ENCODE measurements around the gene PDZD2. TPM values are rescaled to one million over a fixed set of nuclear protein-coding genes. Genes with fewer than 3 reads are reported as not detected.

Gene PDZD2
- total and polyA plus RNA-seq, 11 donors, result 28.3 to 116 (median 80.6) TPM

DNA sequence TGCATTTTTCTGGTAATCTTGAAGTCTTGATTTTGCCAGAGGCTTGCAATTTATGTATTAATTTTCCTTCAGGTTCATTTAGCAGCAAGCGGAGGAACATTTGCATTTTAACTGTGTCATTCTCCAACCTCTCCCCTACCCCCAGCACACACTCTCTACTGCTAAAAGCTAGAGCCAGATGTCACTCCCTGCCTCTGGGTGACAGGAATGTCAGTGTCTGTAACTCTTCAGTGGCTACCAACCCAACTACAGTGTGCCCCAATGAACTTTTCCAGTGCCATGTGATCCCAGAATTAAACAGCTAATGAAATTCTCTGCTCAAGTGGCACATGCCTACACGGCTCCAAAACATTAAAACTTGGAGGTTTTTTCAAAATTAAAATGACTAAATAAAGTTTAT is 274.9 kb downstream of the PDZD2 start:
- H3K4me3 ChIP-seq, result no peak overlapping the region
- peak in 3 of 4 donors; percentile 38 to 44 (median 42) for ATAC-seq
- 78 to 85% (median 81%) methylated on average over 2 of the region's 2 CpGs for WGBS, 4 donors
- H3K27ac ChIP-seq, result no peak overlapping the region
- intact Hi-C loops (cut with DNase I), result no loop called here
- H3K9me3 ChIP-seq, result no peaks in the 10 kb centered on the region
- peaks cover 0 to 33% (median 10%) of the 10 kb centered on the region in 12 donors for H3K4me1 ChIP-seq
- TF ChIP-seq, protein P1, sequence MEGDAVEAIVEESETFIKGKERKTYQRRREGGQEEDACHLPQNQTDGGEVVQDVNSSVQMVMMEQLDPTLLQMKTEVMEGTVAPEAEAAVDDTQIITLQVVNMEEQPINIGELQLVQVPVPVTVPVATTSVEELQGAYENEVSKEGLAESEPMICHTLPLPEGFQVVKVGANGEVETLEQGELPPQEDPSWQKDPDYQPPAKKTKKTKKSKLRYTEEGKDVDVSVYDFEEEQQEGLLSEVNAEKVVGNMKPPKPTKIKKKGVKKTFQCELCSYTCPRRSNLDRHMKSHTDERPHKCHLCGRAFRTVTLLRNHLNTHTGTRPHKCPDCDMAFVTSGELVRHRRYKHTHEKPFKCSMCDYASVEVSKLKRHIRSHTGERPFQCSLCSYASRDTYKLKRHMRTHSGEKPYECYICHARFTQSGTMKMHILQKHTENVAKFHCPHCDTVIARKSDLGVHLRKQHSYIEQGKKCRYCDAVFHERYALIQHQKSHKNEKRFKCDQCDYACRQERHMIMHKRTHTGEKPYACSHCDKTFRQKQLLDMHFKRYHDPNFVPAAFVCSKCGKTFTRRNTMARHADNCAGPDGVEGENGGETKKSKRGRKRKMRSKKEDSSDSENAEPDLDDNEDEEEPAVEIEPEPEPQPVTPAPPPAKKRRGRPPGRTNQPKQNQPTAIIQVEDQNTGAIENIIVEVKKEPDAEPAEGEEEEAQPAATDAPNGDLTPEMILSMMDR (IDR thresholded peaks at IDR 0.05), result no peak
- no peak for TF ChIP-seq POLR2A (IDR thresholded peaks at IDR 0.05)
- no peak for DNase-seq
- H3K36me3 ChIP-seq, result no peaks in the 10 kb centered on the region
- H3K27me3 ChIP-seq, result no peaks in the 10 kb centered on the region

DNA sequence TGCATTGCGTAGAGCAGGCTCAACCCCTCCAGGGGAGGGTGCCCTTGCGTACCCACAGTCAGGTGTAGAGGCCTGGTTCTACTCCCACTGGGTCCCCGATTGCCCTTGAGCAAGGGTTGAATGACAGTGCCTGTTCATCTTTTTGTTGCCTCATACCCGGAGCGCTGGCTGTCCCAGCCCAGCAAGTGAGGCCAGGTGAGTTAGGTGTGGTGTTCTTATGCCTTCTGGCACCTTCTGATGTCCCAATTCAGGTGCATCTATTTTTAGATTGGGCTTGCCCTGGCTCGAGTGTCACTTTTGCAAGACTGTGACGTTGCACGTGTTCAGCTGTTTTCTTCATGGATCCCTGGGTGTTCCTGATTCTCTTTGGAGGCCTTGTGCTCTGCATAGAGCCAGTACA is 277.4 kb downstream of the PDZD2 start:
- Histone ChIP-seq H3K27ac (no peak overlapping the region), H3K36me3 (no peaks in the 10 kb centered on the region), H3K27me3 (no peaks in the 10 kb centered on the region), H3K9me3 (no peaks in the 10 kb centered on the region), H3K4me3 (no peak overlapping the region), H3K4me1 (peaks cover 0 to 41% (median 14%) of the 10 kb centered on the region in 12 donors)
- DNase-seq, result no peak
- TF ChIP-seq POLR2A (IDR thresholded peaks at IDR 0.05), result no peak
- TF ChIP-seq, protein P1 (IDR thresholded peaks at IDR 0.05), result no peak
- ATAC-seq, result no peak
- 83 to 89% (median 85%) methylated on average over 8 of the region's 8 CpGs for WGBS, 4 donors
- intact Hi-C loops (cut with DNase I), result no loop called here

DNA sequence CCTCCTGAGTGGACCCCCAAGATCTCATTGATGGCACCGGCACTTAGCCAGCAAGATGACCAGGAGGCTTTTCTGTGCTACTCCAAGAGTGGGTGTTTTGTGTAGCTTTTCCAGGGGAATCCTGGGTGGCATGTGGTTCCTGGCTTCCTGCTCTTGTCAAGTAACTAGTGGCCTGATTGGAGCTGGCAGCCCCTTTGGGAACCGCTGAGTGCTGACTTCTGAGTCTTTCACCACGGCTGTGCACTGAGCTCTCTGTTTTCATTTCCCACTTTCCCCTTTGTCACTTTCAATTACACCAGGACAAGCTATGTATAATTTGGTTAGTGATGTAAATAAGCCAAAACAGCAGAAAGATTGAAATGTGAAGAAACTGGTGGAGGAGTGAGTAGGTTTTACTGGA is 279.8 kb downstream of the PDZD2 start:
- 76 to 80% (median 78%) methylated on average over 3 of the region's 3 CpGs for WGBS, 4 donors
- H3K27me3 ChIP-seq, result no peaks in the 10 kb centered on the region
- no peak overlapping the region for H3K27ac ChIP-seq
- H3K9me3 ChIP-seq, result no peaks in the 10 kb centered on the region
- ATAC-seq (peak in 1 of 4 donors; percentile 45), DNase-seq (no peak)
- no peaks in the 10 kb centered on the region for H3K36me3 ChIP-seq
- intact Hi-C loops (cut with DNase I), result no loop called here
- H3K4me1 ChIP-seq, result peaks cover 0 to 39% (median 15%) of the 10 kb centered on the region in 12 donors
- TF ChIP-seq, protein P1 (IDR thresholded peaks at IDR 0.05), result no peak
- no peak for TF ChIP-seq POLR2A (IDR thresholded peaks at IDR 0.05)
- H3K4me3 ChIP-seq, result no peak overlapping the region

DNA sequence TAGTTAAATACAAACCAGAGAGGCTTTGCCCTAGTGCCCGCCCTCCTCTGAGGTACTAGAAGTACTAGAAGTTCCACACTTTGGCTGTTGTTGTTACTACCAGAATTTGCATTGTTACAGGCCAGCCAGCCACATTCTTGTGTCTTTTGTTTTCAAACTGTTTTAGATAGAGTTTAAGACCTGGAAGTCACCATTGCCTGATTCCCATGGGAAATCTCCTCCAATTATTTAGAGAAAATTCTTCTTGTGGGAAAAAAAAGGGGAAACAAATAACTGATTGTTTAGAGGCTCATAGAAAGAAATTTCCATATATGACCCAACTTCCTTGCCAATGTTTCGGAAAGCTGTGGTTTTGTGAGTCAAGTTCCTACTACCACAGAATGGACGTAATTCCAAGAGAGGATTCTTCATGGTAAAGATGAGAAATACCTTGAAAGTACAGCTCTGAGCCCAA is 282.9 kb downstream of the PDZD2 start:
- 69 to 77% (median 73%) methylated on average over 3 of the region's 3 CpGs for WGBS, 4 donors
- Histone ChIP-seq H3K9me3 (no peaks in the 10 kb centered on the region), H3K27ac (peak overlapping the region in 7 of 12 donors; percentile 3 to 56 (median 35)), H3K27me3 (no peaks in the 10 kb centered on the region), H3K4me1 (peaks cover 0 to 33% (median 10%) of the 10 kb centered on the region in 12 donors), H3K4me3 (no peak overlapping the region), H3K36me3 (no peaks in the 10 kb centered on the region)
- ATAC-seq (peak; percentile 16 to 32 (median 28)), DNase-seq (no peak)
- no peak for TF ChIP-seq POLR2A (IDR thresholded peaks at IDR 0.05)
- TF ChIP-seq, protein P1 (IDR thresholded peaks at IDR 0.05), result no peak
- intact Hi-C loops (cut with DNase I), result loop anchor here in 2 of 10 donors (10.0 kb wide), 1 partner anchor 153 kb away; no protein-coding TSS in a partner anchor

All from heart left ventricle (tissue), 16 donors.